Mammary epithelial cell (primary cell): ENCODE data around the gene KRTAP21-1.
"Not testable (repeated sequence)": the region's sequence is repeated elsewhere in the genome, so short reads cannot be mapped to it uniquely, and the experiment has no call there.

ENCODE experiments used
- CTCF ChIP-seq, 2 donors: IDR thresholded peaks in 1 of 2; conservative IDR thresholded peaks in 1 of 2; 2 replicates each; pipeline ENCODE4 v1.5.1; 2011 to 2012; ENCODE audit warnings: inconsistent platforms in 2 of 2, low read length in 2 of 2, mild to moderate bottlenecking in 2 of 2, control low read depth in 1 of 2, low read depth in 1 of 2; ENCODE audit not compliant: insufficient read depth in 1 of 2; ENCODE audit errors: extremely low read depth in 1 of 2
- EZH2 ChIP-seq: IDR thresholded peaks from 2 replicates; pipeline ENCODE4 v1.6.1; 2012; ENCODE audit warnings: low read length, inconsistent platforms, borderline replicate concordance

- TF ChIP-seq CTCF (conservative IDR thresholded peaks at IDR 0.05 in 1 of 2, IDR thresholded peaks at IDR 0.05 in 1 of 2; ENCODE audit: extremely low read depth in 1 of 2, insufficient read depth in 1 of 2, low read depth in 1 of 2, low read length in 2 of 2); EZH2: not testable (repeated sequence)
Observed at GRCh38 chr21:30755328-30755727, at the start of gene KRTAP21-1.
